Activated naive CD8-positive, alpha-beta T cell treated with anti-CD3 and anti-CD28 coated beads for 36 hours (primary cell): Measurements from ENCODE around the gene PCDH18. TPM values are rescaled to one million over a fixed set of nuclear protein-coding genes. Genes with fewer than 3 reads are reported as not detected.
"Not testable (repeated sequence)": the region's sequence is repeated elsewhere in the genome, so short reads cannot be mapped to it uniquely, and the experiment has no call there.

Experiments
- DNase-seq: peaks from one replicate; pipeline ENCODE4 v3.0.0; 2021
- H3K27ac Mint-ChIP-seq: one replicate; pipeline ENCODE4 v1.8.0; 2022; ENCODE audit warnings: mild to moderate bottlenecking, moderate library complexity, mixed read lengths
- H3K27me3 Mint-ChIP-seq: one replicate; pipeline ENCODE4 v1.8.0; 2022; ENCODE audit warnings: mild to moderate bottlenecking, mixed read lengths
- H3K36me3 Mint-ChIP-seq: one replicate; pipeline ENCODE4 v1.8.0; 2021; ENCODE audit warnings: mild to moderate bottlenecking, mixed read lengths
- H3K4me1 Mint-ChIP-seq: one replicate; pipeline ENCODE4 v1.8.0; 2021; ENCODE audit warnings: mixed read lengths
- H3K4me3 Mint-ChIP-seq: one replicate; pipeline ENCODE4 v1.8.0; 2022; ENCODE audit warnings: mild to moderate bottlenecking, moderate library complexity, mixed read lengths
- H3K9me3 Mint-ChIP-seq: one replicate; pipeline ENCODE4 v1.8.0; 2022; ENCODE audit warnings: mixed read lengths
- total RNA-seq, 2 experiments: library from RNA; stranded (reverse); gene quantifications; one replicate each; pipeline ENCODE4 v1.2.3, GENCODE V29; 2021

The PCDH18 gene
- total RNA-seq, 2 experiments from 2014 or later = 0.04 to 0.06 TPM

DNA sequence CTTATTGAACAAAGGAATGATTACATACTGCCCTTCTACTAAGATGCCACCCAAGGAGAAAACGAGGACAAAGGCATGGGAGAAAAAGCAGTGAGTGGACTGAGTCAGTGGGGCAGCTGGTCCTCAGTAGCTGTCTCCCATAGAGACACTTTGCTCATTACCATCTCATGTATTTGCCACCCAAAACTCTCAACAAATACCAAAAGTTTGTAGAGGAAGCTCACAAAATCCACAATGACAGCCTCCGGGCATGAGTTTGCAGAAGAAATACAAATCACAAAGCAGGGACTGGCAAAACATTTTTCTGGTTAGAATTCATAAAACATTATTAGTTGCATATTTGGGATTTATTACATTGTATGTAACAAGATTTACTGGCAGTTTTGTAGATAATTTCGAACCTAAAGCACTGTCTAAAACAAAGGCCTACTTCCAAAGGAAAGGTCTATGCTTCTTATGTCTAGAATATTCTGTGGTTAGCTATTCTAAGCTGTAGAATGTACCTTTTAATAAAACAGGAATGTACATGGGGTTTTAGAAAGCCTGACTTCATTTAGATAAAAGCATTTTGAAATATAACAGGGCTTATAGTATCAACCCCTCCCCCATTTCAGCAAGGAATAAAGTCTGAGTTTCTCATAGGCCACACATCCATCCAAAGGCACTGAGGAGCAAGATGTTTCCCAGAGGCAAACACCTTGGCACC lies 17.7 kb downstream of the PCDH18 start:
- H3K27ac Mint-ChIP-seq = no peak overlapping the region

DNA sequence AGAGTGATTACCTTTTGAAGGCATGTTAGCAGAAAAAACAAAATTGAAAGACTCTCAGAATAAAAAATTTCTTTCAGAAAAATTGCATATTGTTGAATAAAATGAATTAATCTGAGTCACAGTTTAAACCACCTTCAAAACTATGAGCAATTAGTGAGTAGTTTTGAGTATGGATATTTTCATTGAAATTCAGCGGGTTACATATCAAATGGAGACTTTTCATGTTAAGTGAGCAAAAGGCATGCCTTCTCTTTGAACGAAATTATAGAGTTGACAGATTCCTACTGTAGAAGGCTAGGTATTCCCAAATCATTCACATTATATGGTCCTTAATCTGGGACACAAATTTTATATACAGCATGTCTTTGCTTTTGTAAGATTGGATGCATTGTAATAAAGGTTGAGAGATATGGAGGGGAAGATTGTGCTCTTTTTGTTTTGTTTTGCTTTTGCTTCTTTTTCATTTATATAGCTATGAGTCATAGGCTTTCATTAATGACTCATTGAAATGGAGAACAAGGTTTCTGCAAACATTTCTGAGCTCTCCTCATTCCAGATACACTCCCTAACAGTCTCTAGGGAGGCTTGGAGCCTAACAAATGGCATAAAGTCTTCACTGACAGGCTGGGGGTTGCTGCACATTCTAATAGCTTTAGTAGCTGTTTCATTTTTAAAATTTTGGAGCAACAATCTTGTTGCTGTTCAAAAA lies 21.6 kb downstream of the PCDH18 start:
- no peaks in the 10 kb centered on the region for H3K27me3 Mint-ChIP-seq
- DNase-seq = no peak
- H3K27ac Mint-ChIP-seq = no peak overlapping the region
- H3K4me1 Mint-ChIP-seq = no peaks in the 10 kb centered on the region
- H3K9me3 Mint-ChIP-seq = no peaks in the 10 kb centered on the region
- no peak overlapping the region for H3K4me3 Mint-ChIP-seq
- H3K36me3 Mint-ChIP-seq = no peaks in the 10 kb centered on the region

More for the DNA sequence above, 17.7 kb downstream of the PCDH18 start:
- Mint-ChIP-seq H3K36me3 (no peaks in the 10 kb centered on the region), H3K4me1 (no peaks in the 10 kb centered on the region), H3K9me3 (no peaks in the 10 kb centered on the region), H3K4me3 (no peak overlapping the region), H3K27me3 (no peaks in the 10 kb centered on the region)
- no peak for DNase-seq

DNA sequence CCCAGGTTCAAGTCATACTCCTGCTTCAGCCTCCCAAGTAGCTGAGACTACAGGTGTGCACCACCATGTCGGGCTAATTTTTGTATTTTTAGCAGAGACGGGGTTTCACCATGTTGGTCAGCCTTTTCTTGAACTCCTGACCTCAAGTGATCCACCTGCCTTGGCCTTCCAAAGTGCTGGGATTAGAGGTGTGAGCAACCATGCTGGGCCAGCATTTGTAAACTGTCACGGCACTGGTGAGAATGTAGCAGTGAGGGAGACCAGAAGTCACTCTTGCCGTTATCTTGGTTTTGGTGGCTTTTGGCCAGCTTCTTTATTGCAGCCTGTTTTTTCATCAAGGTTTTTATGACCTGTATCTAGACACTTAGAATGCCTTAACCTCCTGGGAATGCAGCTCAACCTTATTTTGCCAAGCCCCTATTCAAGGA lies 22.4 kb downstream of the PCDH18 start:
- H3K9me3 Mint-ChIP-seq = no peaks in the 10 kb centered on the region
- no peak for DNase-seq
- no peaks in the 10 kb centered on the region for H3K27me3 Mint-ChIP-seq
- no peaks in the 10 kb centered on the region for H3K4me1 Mint-ChIP-seq
- no peak overlapping the region for H3K27ac Mint-ChIP-seq
- H3K36me3 Mint-ChIP-seq = no peaks in the 10 kb centered on the region
- H3K4me3 Mint-ChIP-seq = no peak overlapping the region

- Mint-ChIP-seq H3K27me3 (no peaks in the 10 kb centered on the region), H3K9me3 (peaks cover 2% of the 10 kb centered on the region), H3K4me1 (no peaks in the 10 kb centered on the region), H3K36me3 (no peaks in the 10 kb centered on the region), H3K4me3 (no peak overlapping the region), H3K27ac (no peak overlapping the region)
- DNase-seq = no peak
Observed at GRCh38 chr4:137502339-137503129, 29.8 kb downstream of the PCDH18 start.

- H3K4me3 Mint-ChIP-seq, H3K27me3 Mint-ChIP-seq, H3K4me1 Mint-ChIP-seq, H3K27ac Mint-ChIP-seq, DNase-seq, H3K36me3 Mint-ChIP-seq, H3K9me3 Mint-ChIP-seq: not testable (repeated sequence)
Observed at GRCh38 chr4:137496267-137496666, 36.0 kb downstream of the PCDH18 start.

DNA sequence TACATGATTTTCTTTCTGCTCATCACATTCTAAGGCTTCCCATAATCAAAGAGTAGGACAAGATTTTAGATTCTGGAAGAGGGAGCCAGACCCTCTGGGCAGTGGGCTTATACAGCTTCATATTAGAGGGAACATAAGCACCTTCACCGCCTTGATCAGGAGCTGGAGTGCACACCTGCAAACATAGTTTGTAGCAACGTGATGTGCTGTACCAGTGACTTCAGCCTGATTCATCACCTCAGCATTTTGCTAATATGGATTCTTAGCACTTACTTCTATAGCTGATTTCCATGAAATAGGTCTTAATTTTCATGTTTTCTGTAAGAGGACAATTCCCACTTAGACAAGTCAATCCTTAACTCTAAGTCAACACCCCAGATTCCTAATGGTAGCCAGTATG lies 36.7 kb downstream of the PCDH18 start:
- Mint-ChIP-seq H3K27ac (no peak overlapping the region), H3K36me3 (no peaks in the 10 kb centered on the region), H3K4me3 (no peak overlapping the region), H3K27me3 (no peaks in the 10 kb centered on the region), H3K4me1 (no peaks in the 10 kb centered on the region), H3K9me3 (no peaks in the 10 kb centered on the region)
- no peak for DNase-seq

- H3K9me3 Mint-ChIP-seq, H3K27me3 Mint-ChIP-seq, H3K4me1 Mint-ChIP-seq, H3K4me3 Mint-ChIP-seq, H3K36me3 Mint-ChIP-seq, DNase-seq, H3K27ac Mint-ChIP-seq: not testable (repeated sequence)
Observed at GRCh38 chr4:137483313-137483959, 48.9 kb downstream of the PCDH18 start.

DNA sequence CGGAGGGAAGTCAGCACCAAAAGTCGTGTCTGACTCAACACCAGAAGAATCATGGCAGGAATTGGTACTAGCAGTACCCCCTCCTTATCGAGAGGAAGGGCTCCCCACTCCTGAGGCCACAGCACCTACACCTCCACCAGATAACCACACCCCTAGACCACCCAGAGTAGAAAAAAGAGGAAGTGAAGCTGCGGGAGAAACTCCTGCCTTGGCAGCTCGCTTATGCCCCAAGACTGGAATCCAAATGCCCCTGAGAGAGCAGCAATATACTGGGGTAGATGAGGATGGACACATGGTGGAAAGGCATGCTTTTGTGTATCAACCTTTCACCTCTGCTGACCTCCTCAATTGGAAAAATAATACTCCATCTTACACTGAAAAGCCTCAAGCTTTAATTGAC lies 52.6 kb downstream of the PCDH18 start:
- not testable (repeated sequence) for H3K4me3 Mint-ChIP-seq, H3K9me3 Mint-ChIP-seq, H3K36me3 Mint-ChIP-seq, H3K4me1 Mint-ChIP-seq, H3K27me3 Mint-ChIP-seq, H3K27ac Mint-ChIP-seq, DNase-seq

GRCh38 chr4:137476345-137476744 lies 55.9 kb downstream of the PCDH18 start:
- Mint-ChIP-seq H3K27me3 (no peaks in the 10 kb centered on the region), H3K36me3 (no peaks in the 10 kb centered on the region), H3K4me3 (no peak overlapping the region), H3K4me1 (no peaks in the 10 kb centered on the region), H3K27ac (no peak overlapping the region), H3K9me3 (no peaks in the 10 kb centered on the region)
- no peak for DNase-seq

- Mint-ChIP-seq H3K27me3 (no peaks in the 10 kb centered on the region), H3K4me1 (no peaks in the 10 kb centered on the region), H3K36me3 (no peaks in the 10 kb centered on the region), H3K4me3 (no peak overlapping the region), H3K9me3 (no peaks in the 10 kb centered on the region), H3K27ac (no peak overlapping the region)
- no peak for DNase-seq
Observed at GRCh38 chr4:137474711-137475301, 57.5 kb downstream of the PCDH18 start.

DNA sequence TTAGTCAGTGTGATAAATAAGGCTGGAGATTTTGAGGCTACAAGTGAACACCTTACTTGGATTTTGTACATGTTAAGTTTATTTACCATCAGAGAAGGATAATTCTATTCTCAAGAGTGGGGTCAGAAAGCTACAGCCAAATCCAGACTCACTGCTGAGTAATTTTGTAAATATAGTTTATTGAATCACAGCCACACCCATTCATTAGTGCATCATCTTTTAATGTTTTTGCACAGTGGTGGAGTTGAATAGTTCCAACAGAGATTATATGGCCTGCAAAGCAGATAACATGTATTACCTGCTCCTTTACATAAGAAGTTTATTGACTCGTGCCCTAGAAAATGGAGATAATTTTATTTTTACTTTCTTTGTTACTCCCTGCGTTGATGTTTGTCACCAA lies 60.4 kb downstream of the PCDH18 start:
- no peaks in the 10 kb centered on the region for H3K4me1 Mint-ChIP-seq
- H3K9me3 Mint-ChIP-seq = no peaks in the 10 kb centered on the region
- no peak overlapping the region for H3K4me3 Mint-ChIP-seq
- H3K36me3 Mint-ChIP-seq = no peaks in the 10 kb centered on the region
- DNase-seq = no peak
- H3K27me3 Mint-ChIP-seq = no peaks in the 10 kb centered on the region
- no peak overlapping the region for H3K27ac Mint-ChIP-seq

DNA sequence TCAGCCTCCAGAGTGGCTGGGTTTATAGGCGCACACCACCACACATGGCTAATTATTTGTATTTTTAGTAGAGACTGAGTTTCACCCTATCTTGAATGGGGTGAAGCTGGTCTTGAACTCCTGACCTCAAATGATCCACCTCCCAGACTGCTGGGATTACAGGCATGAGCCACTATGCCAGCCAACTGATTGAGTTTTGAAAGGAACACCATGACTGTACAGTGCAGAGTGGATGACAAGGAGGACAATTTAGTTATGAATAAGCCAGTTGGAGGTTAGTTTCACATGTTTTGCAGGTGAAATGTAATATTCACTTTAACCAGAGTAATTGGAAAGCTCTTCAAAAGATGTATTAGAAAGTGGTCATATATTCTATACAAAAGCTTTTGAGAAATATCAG lies 60.8 kb downstream of the PCDH18 start:
- H3K36me3 Mint-ChIP-seq = no peaks in the 10 kb centered on the region
- DNase-seq = no peak
- no peaks in the 10 kb centered on the region for H3K27me3 Mint-ChIP-seq
- no peak overlapping the region for H3K27ac Mint-ChIP-seq
- no peak overlapping the region for H3K4me3 Mint-ChIP-seq
- H3K9me3 Mint-ChIP-seq = no peaks in the 10 kb centered on the region
- no peaks in the 10 kb centered on the region for H3K4me1 Mint-ChIP-seq

DNA sequence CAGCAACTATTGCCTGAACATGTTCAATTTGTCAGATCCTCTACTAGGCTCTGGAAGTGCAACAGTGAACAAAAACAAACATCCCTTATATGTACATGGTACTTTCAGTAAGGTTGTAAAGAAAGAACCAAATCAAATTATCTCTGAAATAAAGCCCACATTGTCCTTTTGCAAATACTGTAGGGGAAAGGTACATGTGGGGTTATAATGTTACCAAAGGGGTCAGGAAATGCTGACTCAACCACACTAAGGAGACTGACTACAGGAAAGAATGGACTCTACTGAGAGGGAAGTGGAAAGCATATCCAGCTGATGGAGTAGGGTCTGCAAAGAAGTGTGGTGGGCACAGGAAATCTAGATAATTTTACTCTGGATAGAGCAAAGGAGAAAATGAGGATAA lies 61.5 kb downstream of the PCDH18 start:
- Mint-ChIP-seq H3K27ac (no peak overlapping the region), H3K4me3 (no peak overlapping the region), H3K27me3 (no peaks in the 10 kb centered on the region), H3K4me1 (no peaks in the 10 kb centered on the region), H3K36me3 (no peaks in the 10 kb centered on the region), H3K9me3 (no peaks in the 10 kb centered on the region)
- DNase-seq = no peak
